ENCODE measurements around the gene TMEM63C. TPM values are rescaled to one million over a fixed set of nuclear protein-coding genes. Genes with fewer than 3 reads are reported as not detected.

The TMEM63C gene
- total RNA-seq, 1 experiment from 2014 or later = 0.57 TPM

DNA sequence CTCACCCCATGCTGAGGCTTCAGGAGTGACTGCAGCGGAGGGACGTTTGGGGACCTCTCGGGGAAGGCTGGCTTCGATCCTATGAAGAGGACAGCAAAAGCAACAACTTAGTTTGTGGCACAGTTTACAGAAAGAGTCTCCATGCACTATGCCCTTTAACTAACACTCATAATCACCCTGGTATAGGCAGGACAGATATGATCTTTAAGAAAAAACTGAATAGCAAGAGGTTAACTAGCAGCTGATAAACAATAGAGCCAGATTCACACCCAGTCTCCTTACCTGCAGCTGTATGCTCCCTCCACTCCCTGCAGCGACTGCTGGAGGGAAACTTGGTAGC, 27.4 kb downstream of the TMEM63C start:
- in situ Hi-C loops (cut with HindIII; ENCODE audit: low pct_unique_long_range_greater_than_20kb, low sequenced_read_pairs) = no loop called here
- DNase-seq (ENCODE audit: low read depth) = no peak

DNA sequence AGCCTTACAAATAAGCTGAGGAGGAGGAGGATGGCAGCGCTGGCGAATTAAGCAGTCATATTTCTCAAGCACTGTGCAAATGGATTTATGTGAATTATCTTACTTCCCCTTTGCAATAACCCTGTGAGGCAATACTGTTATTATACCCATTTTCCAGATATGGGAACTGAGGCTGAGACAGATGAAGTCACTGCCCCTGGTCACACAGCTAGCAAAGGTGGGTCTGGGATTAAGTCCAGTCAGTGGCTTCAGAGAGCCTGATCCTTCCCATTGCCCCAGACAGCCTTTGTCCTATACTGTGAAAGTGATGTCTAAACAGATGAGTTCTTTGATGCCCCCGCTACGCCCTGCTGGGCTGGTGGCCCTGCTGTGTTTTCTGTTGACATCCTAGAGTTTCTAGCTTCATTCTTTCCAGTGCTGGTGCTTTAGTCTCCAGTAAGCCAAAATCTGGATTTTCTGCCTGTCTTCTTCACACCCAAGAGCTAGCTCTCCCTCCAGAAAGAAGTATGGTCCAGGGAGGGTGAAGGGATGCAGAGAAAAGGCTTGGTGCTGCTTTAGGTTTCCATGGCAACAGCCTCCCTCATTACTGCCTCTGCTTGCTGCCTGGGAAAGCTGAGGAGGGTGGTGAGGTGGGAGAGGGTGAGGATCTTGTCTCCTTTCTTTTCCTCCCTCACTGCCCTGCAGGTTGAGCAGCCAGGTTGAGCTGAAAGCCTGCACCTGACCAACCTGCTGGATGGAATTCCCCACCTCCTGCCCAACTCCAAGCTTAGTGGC, 30.7 kb downstream of the TMEM63C start:
- in situ Hi-C loops (cut with HindIII; ENCODE audit: low pct_unique_long_range_greater_than_20kb, low sequenced_read_pairs) = no loop called here
- no peak for DNase-seq (ENCODE audit: low read depth)

- in situ Hi-C loops (cut with HindIII; ENCODE audit: low pct_unique_long_range_greater_than_20kb, low sequenced_read_pairs) = no loop called here
- peak; percentile 33 for DNase-seq (ENCODE audit: low read depth)
These were observed 31.5 kb downstream of the TMEM63C start for GRCh38 chr14:77212943-77213678.

- no peak for DNase-seq (ENCODE audit: low read depth)
- in situ Hi-C loops (cut with HindIII; ENCODE audit: low pct_unique_long_range_greater_than_20kb, low sequenced_read_pairs) = no loop called here
These were observed 32.0 kb downstream of the TMEM63C start for GRCh38 chr14:77213679-77214016.

GRCh38 chr14:77214216-77214615, 32.6 kb downstream of the TMEM63C start:
- DNase-seq (ENCODE audit: low read depth) = no peak
- in situ Hi-C loops (cut with HindIII; ENCODE audit: low pct_unique_long_range_greater_than_20kb, low sequenced_read_pairs) = no loop called here

DNA sequence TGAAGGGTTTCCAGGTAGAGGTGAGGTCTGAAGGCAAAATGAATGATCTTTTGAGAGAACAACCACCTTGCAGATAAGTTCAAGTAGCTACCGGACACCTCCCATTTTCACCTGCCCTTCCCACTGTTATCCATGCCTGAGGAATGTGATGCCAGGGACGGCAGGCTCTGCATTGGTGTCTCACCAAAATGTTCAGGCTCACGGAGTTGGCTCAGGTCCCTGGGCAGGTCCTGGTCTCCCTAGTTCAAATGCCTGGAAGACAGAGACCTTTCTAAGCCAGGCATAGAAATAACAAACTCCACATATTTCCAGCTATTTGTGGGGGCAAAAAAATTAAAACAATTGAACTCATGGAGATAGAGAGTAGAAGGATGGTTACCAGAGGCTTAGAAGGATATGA, 36.0 kb downstream of the TMEM63C start:
- DNase-seq (ENCODE audit: low read depth) = no peak
- in situ Hi-C loops (cut with HindIII; ENCODE audit: low pct_unique_long_range_greater_than_20kb, low sequenced_read_pairs) = no loop called here

DNA sequence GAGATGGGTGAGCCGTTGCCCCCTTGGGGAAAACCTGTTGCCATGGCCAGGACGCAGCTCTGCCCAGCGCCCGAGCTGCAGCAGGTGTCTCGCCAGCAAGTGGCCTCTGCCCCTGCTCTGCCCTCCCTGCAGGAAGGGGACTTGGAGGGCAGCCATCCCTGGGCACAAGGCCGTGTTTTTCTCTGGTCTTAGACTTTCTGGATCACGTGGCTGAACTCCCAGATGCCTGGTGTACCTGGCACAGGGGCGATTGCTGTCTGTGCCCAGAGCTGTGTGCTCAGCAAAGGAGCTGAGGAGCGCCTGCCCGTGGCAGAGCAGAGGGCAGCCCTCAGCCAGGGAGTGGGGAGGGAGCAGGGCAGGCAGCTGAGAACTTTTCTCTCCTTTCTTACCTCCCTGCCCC, 38.0 kb downstream of the TMEM63C start:
- in situ Hi-C loops (cut with HindIII; ENCODE audit: low pct_unique_long_range_greater_than_20kb, low sequenced_read_pairs) = no loop called here
- DNase-seq (ENCODE audit: low read depth) = no peak

DNA sequence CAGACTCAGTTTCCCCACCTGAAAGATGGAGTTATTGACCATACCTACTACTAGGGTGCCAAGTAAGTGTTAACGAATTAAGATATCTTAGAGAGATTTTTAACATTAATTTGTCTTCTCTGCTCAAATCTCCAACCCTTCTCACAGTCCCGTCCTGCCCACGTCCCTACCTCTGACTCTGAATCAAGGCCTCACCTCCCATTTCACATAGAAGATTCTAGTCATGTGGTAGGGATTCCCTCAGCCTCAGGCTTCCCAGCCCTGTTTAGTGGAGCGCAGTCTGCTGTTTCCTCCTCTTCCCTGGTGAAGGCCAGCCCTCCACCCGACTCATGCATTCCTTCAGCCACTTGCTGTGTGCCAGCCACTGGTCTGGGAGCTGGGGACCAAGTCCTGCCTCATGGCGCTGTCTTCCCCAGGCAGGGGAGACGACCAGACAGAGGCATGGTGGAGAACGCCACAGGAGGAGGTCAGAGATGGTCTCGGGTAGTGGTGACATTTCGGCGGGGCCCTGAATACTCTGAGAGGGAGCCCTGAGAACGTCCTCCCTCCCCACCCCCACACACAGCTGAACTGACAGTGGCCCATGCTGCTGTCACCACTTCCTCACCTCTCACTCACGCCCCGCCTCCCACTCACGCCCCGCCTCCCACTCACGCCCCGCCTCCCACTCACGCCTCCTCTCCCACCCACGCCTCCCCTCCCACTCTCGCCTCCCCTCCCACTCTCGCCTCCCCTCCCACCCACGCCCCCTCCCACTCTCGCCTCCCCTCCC, 38.8 kb downstream of the TMEM63C start:
- no peak for DNase-seq (ENCODE audit: low read depth)
- in situ Hi-C loops (cut with HindIII; ENCODE audit: low pct_unique_long_range_greater_than_20kb, low sequenced_read_pairs) = no loop called here

DNA sequence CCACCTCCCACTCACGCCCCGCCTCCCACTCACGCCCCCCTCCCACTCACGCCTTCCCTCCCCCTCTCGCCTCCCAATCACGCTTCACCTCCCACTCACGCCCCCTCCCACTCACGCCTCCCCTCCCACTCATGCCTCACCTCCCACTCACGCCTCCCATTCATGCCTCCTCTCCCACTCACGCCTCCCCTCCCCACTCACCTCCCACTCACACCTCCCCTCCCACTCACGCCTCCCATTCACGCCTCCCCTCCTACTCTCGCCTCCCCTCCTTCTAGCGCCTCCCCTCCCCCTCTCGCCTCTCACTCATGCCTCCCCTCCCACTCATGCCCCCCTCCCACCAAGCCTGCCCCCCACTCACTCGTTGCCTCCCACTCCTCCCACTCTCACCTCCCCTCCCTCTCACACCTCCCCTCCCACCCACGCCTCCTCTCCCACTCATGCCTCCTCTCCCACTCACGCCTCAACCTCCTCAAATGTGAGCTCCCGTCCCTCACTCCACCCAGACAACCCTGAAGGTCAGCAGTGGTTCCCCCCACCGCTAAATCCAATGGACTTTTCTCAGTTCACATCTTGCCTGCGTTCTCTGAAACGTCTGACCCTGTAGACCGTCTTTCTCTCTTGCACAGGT, 39.8 kb downstream of the TMEM63C start:
- no peak for DNase-seq (ENCODE audit: low read depth)
- in situ Hi-C loops (cut with HindIII; ENCODE audit: low pct_unique_long_range_greater_than_20kb, low sequenced_read_pairs) = no loop called here

GRCh38 chr14:77222546-77223225, 41.1 kb downstream of the TMEM63C start:
- DNase-seq (ENCODE audit: low read depth) = no peak
- in situ Hi-C loops (cut with HindIII; ENCODE audit: low pct_unique_long_range_greater_than_20kb, low sequenced_read_pairs) = no loop called here

DNA sequence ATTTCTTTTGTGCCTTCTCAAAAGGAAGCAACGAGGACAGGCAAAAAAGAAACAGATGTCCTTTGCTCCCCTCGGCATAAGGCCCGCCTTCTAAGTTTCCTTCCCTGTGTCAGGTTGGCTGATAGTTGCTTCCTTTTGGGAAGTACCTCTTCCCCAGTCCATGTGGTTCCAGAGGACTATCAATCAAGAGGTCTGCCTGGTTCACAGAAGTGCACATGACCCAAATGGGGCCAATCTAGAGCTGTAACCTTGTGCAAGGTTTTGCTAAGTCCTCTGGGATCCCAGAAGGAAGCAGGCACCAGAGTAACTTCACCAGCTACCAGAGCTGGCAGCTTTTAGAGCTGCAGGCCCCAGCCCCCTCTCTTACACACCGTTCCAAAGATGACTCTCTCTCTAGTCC, 42.6 kb downstream of the TMEM63C start:
- DNase-seq (ENCODE audit: low read depth) = no peak
- in situ Hi-C loops (cut with HindIII; ENCODE audit: low pct_unique_long_range_greater_than_20kb, low sequenced_read_pairs) = no loop called here

DNA sequence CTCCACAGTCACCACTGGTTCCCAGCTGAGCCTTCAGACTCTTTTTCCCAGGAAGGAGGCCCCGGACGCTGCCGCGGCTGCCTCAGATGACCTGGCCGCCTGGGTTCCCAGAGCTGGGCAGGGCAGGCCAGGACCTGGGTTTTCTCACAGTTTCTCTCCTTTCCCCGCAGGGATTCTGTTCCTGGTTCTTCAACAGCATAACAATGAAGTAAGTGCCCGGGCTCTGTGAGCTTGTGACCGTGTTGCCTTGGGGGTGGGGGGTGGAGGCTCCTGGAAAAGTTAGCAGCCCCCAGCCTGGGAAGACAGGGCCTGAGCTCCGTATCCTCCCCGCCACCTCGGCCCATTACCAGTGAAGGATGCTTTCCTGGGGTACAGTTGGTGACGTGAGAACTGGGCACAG, 43.7 kb downstream of the TMEM63C start:
- DNase-seq (ENCODE audit: low read depth) = no peak
- in situ Hi-C loops (cut with HindIII; ENCODE audit: low pct_unique_long_range_greater_than_20kb, low sequenced_read_pairs) = no loop called here

GRCh38 chr14:77225892-77226557, 44.4 kb downstream of the TMEM63C start:
- no peak for DNase-seq (ENCODE audit: low read depth)
- in situ Hi-C loops (cut with HindIII; ENCODE audit: low pct_unique_long_range_greater_than_20kb, low sequenced_read_pairs) = no loop called here

DNA sequence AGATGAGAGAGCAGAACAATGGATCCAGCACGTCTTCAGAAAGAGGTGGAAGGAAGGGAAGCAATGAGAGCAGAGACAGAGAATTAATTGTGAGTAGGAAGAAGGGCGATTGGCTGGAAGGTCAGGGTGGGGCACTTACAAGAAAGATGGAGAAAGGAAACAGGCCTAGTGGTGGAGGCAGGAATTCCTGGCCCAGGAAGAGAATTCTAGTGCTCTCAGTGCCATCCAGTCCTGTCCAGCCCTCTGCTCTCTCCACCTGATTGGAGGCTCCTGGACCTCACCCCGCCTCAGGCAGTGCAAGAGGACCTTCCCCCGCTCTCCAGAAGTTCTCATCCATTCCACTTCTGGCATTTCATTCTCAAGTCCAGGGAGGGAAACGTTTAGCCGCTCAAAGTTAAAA, 46.5 kb downstream of the TMEM63C start:
- no peak for DNase-seq (ENCODE audit: low read depth)
- in situ Hi-C loops (cut with HindIII; ENCODE audit: low pct_unique_long_range_greater_than_20kb, low sequenced_read_pairs) = no loop called here

DNA sequence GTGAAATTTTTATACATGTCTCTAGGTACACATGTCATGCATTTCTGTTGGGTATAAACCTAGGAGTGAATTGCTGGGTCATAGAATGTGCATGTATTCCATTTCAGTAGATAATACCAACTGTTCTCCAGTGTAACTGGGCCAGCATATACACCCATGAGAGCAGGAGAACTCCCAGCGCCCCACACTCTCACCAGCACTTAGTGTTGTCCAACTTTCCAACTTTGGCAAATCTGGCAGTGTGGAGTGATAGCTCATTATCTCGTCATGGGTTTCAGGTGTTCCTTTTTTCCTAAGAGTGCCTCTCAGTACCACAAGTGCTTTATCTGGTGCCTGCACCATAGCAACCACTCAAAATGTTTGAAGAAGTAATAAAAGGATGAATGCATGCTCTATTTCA, 49.3 kb downstream of the TMEM63C start:
- DNase-seq (ENCODE audit: low read depth) = no peak
- in situ Hi-C loops (cut with HindIII; ENCODE audit: low pct_unique_long_range_greater_than_20kb, low sequenced_read_pairs) = no loop called here

- no peak for DNase-seq (ENCODE audit: low read depth)
- in situ Hi-C loops (cut with HindIII; ENCODE audit: low pct_unique_long_range_greater_than_20kb, low sequenced_read_pairs) = no loop called here
These were observed 50.1 kb downstream of the TMEM63C start for GRCh38 chr14:77231721-77232120.

- no peak for DNase-seq (ENCODE audit: low read depth)
- in situ Hi-C loops (cut with HindIII; ENCODE audit: low pct_unique_long_range_greater_than_20kb, low sequenced_read_pairs) = no loop called here
These were observed 55.2 kb downstream of the TMEM63C start for GRCh38 chr14:77236814-77237213.

DNA sequence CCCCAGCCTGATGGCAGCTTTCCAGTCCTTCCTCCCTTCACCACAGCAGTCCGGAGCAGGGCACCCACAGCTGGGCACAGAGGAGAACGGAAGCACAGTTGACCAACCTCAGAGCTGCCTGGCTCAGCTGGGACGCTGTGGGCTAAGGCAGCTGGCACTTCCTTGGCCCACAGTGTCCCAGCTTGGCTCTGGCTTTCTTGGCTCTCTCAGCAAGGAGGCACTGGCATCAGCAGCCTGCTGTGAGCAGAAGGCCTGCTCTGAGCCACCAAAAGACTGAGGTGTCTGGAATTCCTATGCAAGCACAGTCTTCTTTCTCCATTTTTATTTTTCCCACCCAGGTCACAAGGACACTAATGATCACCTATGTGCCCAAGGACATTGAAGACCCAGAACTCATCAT, 56.8 kb downstream of the TMEM63C start:
- in situ Hi-C loops (cut with HindIII; ENCODE audit: low pct_unique_long_range_greater_than_20kb, low sequenced_read_pairs) = no loop called here
- DNase-seq (ENCODE audit: low read depth) = no peak

Data from Caki2 (cell line).